Naive thymus-derived CD8-positive, alpha-beta T cell (primary cell): ENCODE results near the gene SLC16A4. TPM values are rescaled to one million over a fixed set of nuclear protein-coding genes. Genes with fewer than 3 reads are reported as not detected.
"Not testable (repeated sequence)": the region's sequence is repeated elsewhere in the genome, so short reads cannot be mapped to it uniquely, and the experiment has no call there.

Experiments used
- ATAC-seq, 2 donors: fragments of 150-1000 bp; cut with Tn5 transposase in 1 of 2; sonication (Bioruptor Pico), chemical (Tn5 transposase) in 1 of 2; 1 replicate in 1 of 2; 2 replicates in 1 of 2; pipeline ENCODE4 v1.10.0; 2021; ENCODE audit warnings: mild to moderate bottlenecking in 2 of 2, moderate library complexity in 2 of 2
- POLR2A ChIA-PET: fragments of 350-600 bp; sonication (Branson Sonifier 250); formaldehyde crosslinking; loops from one replicate; lab custom pipeline; 2021; ENCODE audit warnings: antibody characterized with exemption; lab: Charles Lee
- DNase-seq, 10 donors: peaks; one replicate each; pipeline versions ENCODE4 v3.0.0 to v3.0.0-alpha.2; 2020 to 2022
- H3K27ac Mint-ChIP-seq, 10 donors: one replicate each; pipeline ENCODE4 v1.8.0; 2020 to 2022; ENCODE audit warnings: mild to moderate bottlenecking in 10 of 10, mixed read lengths in 10 of 10, moderate library complexity in 4 of 10, inconsistent platforms in 1 of 10
- H3K27me3 Mint-ChIP-seq, 5 donors: one replicate each; pipeline ENCODE4 v1.8.0; 2021 to 2022; ENCODE audit warnings: mixed read lengths in 5 of 5
- H3K36me3 Mint-ChIP-seq, 3 donors: one replicate each; pipeline ENCODE4 v1.8.0; 2020 to 2022; ENCODE audit warnings: mixed read lengths in 3 of 3, mild to moderate bottlenecking in 2 of 3, inconsistent platforms in 1 of 3
- H3K4me1 Mint-ChIP-seq, 4 donors: one replicate each; pipeline ENCODE4 v1.8.0; 2021 to 2022; ENCODE audit warnings: mixed read lengths in 4 of 4
- H3K4me3 Mint-ChIP-seq, 10 donors: one replicate each; pipeline ENCODE4 v1.8.0; 2020 to 2022; ENCODE audit warnings: mild to moderate bottlenecking in 10 of 10, mixed read lengths in 10 of 10, moderate library complexity in 6 of 10, inconsistent platforms in 1 of 10
- H3K9me3 Mint-ChIP-seq, 9 donors: one replicate each; pipeline ENCODE4 v1.8.0; 2020 to 2022; ENCODE audit warnings: mixed read lengths in 9 of 9, mild to moderate bottlenecking in 3 of 9, inconsistent platforms in 1 of 9, moderate library complexity in 1 of 9
- polyA plus RNA-seq, 3 donors: library from polyadenylated mRNA; unstranded; fragments of 300-500 nt; fragmentation: Illumina TruSeq; gene quantifications; one replicate each; pipeline ENCODE4 v1.2.3, GENCODE V29; 2021
- total RNA-seq, 8 experiments: library from RNA in 2 of 8; stranded (reverse) in 2 of 8; gene quantifications; one replicate each; pipeline ENCODE4 v1.2.3 and lab custom pipeline; 2021 to 2026

The SLC16A4 gene
- total and polyA plus RNA-seq, 5 experiments from 2014 or later = 0.15 to 0.88 (median 0.59) TPM

DNA sequence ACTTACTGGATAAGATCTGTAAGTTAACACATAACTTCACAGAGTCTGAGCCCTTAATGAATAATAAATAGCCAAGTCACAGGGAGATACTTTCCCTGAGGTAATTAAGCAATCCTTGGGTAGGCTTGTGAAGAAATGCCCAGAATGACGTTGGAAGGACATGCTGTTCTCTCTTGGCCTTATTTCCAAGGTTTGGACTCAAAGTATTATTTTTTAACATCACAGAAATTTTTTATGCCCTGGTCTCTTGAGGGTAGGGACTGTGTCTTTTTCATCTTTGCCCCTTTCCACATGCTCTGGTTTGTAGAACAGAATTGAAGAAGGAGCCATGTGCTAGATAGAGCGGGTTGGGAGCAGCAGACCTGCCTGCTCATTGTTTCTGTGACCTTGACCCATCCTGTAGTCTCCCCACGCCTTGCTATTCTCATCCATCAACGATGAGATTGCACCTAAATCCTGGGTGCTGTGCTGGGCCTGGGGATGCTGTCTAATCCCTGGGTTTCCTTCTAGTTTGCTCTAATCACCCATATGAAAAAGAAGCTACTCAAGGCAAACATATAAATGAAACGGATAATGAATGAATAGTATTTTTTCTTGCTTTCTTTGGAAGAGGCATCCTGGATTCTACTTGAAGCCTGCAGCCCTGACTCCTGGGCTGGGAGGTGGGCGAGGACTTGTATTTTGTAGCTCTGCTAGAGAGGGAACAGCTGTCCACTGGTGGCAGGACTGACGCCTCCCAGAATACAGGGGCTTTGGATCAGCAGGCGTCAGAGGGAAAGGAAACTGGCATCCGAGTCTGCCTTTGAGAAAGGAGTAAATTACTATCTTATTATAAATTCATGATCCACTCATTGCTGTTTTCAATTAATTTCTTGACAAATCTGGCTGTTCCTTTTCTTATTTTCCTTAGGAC lies 34.1 kb upstream of the SLC16A4 start:
- H3K36me3 Mint-ChIP-seq = no peaks in the 10 kb centered on the region
- H3K27ac Mint-ChIP-seq = no peak overlapping the region
- POLR2A ChIA-PET = no interaction called here

DNA sequence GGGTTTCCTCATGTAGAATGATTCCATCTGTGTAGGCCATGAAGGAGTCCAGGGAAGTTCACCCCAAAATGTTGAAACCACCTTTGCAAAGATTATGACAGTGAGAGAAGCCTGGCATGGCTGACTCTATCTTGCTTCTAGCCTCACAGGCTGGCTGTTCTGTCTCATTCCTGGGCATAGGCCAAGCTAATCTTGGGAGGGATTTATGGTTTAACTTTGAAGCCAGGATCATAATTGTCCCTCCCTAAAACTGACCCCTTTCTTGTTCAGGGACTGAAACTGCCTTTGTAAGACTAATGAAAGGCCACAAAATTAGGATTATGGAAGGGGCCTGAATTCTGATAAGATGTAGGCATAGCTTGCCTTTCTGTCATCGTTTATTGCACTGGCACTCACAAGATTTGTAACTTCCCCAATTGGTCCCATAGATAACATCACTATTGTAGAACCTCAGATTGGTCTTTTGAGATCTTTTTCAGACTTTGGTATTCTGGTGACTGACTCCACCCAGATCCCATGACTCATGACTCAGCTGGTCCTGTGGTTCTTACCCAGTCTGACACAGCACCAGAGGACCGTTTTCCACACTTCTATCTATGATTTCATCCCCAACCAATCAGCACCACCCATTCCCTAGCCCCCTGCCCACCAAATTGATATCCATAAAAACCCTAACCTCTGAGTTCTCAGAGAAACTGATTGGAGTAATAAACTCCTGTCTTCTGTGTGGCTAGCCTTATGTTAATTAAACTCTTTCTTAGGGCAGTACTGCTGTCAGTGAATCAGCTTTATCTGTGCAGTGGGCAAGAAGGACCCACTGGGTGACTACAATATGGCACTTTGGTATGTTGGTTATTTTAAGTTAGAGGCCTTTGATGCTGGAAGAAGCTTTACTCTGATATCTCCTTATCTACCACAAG lies 30.3 kb upstream of the SLC16A4 start:
- H3K27ac Mint-ChIP-seq = peak overlapping the region in 1 of 10 donors; percentile 12
- POLR2A ChIA-PET = no interaction called here
- H3K36me3 Mint-ChIP-seq = no peaks in the 10 kb centered on the region
- H3K4me3 Mint-ChIP-seq = no peak overlapping the region
- no peaks in the 10 kb centered on the region for H3K9me3 Mint-ChIP-seq
- no peak for ATAC-seq
- no peak for DNase-seq
- H3K4me1 Mint-ChIP-seq = no peaks in the 10 kb centered on the region
- peaks cover 0 to 5% (median 3%) of the 10 kb centered on the region in 5 donors for H3K27me3 Mint-ChIP-seq

More for the DNA sequence above, 34.1 kb upstream of the SLC16A4 start:
- H3K4me3 Mint-ChIP-seq = no peak overlapping the region
- H3K27me3 Mint-ChIP-seq = peaks cover 2 to 5% (median 4%) of the 10 kb centered on the region in 5 donors
- no peak for ATAC-seq
- H3K9me3 Mint-ChIP-seq = no peaks in the 10 kb centered on the region
- DNase-seq = no peak
- H3K4me1 Mint-ChIP-seq = no peaks in the 10 kb centered on the region

DNA sequence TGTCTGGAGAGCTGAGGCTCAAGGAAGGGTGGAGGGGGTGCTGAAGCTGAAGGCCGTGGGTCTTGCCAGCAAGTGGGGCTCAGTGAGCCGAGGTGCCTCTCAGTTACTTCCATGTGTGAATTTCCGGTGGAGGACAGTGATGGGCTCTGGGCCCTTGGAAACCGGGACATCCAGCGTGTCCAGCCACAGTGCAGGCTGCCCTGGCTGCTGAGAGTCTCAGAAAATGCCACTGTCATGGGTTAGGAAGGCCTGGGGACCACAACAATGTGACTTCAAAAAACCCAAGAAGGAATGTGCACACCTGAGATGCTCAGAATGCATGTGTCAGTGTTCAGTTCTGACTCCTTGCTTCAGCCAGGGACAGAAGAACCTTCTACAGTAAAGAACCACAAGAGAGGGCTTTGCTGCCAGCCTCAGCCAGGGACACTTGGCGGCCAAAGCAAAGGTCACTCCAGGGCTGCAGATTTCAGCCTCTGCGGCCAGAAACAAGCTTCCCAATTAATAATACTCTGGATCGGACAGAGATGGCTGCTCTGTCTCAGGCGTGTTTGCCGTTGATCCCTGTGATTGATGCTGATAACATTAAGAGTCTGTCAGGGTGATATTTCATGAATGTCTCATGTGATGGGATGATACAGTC lies 29.3 kb upstream of the SLC16A4 start:
- POLR2A ChIA-PET = no interaction called here
- Mint-ChIP-seq H3K27ac (no peak overlapping the region), H3K9me3 (no peaks in the 10 kb centered on the region), H3K36me3 (no peaks in the 10 kb centered on the region), H3K4me1 (no peaks in the 10 kb centered on the region), H3K4me3 (no peak overlapping the region), H3K27me3 (peaks cover 0 to 5% (median 3%) of the 10 kb centered on the region in 5 donors)
- DNase-seq = no peak
- ATAC-seq = no peak

DNA sequence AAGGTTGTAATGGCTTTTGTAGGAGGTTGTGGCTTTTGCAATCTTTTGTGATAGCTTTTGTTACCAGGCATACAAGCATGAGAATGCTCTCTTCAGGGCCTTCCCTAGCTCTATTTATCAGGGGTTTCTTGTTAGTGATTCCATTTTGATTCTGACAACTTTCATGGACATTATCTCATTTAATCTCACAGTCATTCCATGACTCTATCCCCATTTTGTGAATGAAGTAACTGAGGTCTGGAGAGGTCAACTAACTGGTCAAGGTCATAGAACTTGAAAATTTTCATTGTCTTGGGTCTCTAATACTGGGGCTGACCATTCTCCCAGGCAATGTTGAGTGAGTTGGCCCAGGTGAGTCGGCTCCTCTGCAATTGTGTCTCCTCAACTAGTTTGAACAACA lies 27.9 kb upstream of the SLC16A4 start:
- Mint-ChIP-seq H3K9me3 (no peaks in the 10 kb centered on the region), H3K4me3 (no peak overlapping the region), H3K27ac (no peak overlapping the region), H3K36me3 (no peaks in the 10 kb centered on the region), H3K27me3 (peaks cover 0 to 3% (median under 1%) of the 10 kb centered on the region in 5 donors), H3K4me1 (no peaks in the 10 kb centered on the region)
- ATAC-seq (no peak), DNase-seq (no peak)
- POLR2A ChIA-PET = interaction anchor here (1.5 kb wide), 1 partner anchor 9 kb away, joined by 4 read pairs; no protein-coding TSS in a partner anchor

DNA sequence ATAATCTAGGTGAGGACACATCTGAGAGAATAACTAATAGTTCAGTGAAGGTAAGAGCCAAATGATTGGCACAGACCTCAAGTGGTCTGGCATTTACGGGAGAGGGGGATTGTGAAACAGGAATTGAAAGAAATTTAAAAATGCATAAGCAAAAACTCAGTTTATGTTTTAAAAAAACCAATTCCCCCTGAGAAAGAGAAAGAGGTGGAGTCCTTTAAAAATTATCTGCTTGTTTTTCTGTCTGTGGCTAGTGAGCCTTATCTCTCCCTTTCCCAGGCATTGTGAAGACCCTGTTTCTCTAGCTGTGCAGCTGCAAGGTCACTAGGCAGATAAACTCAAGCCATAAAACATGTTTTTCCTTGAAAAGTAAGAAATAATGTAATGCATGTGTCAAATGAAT lies 22.2 kb upstream of the SLC16A4 start:
- Mint-ChIP-seq H3K27ac (peak overlapping the region in 1 of 10 donors; percentile 19), H3K4me1 (peaks cover 2 to 17% (median 9%) of the 10 kb centered on the region in 4 donors)
- H3K36me3 Mint-ChIP-seq, ATAC-seq, DNase-seq, H3K27me3 Mint-ChIP-seq, H3K4me3 Mint-ChIP-seq, POLR2A ChIA-PET, H3K9me3 Mint-ChIP-seq: not testable (repeated sequence)

DNA sequence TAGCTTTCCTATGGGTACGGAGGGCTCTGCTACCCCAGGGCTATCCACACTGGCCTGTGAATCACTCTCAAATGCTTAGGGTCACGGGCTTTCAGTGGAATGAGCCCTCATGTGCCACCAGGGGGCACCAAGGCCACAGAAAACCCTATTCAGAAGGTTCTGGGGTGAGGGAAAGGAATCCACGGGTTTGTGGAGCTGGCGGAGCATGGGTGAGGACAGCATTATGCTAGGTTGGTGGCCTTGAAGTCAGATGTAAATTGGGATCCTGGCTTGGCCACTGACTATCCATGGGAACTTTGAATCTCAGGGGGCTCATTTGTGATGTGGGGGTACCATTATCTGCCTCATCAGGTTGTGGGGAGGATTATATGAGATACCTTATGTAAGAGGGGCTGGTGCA lies 21.8 kb upstream of the SLC16A4 start:
- peak; percentile 28 to 70 (median 42) for DNase-seq
- Mint-ChIP-seq H3K9me3 (no peaks in the 10 kb centered on the region), H3K27me3 (no peaks in the 10 kb centered on the region), H3K27ac (peak overlapping the region in 4 of 10 donors; percentile 1 to 61 (median 26)), H3K36me3 (peaks cover 0 to 2% (median 0%) of the 10 kb centered on the region in 3 donors), H3K4me1 (peaks cover 7 to 21% (median 13%) of the 10 kb centered on the region in 4 donors), H3K4me3 (peak overlapping the region in 2 of 10 donors; percentile 1 to 43)
- POLR2A ChIA-PET = interaction anchor here (2.3 kb wide), 1 partner anchor 75 kb away, joined by 7 read pairs; no protein-coding TSS in a partner anchor
- peak; percentile 52 to 56 for ATAC-seq

DNA sequence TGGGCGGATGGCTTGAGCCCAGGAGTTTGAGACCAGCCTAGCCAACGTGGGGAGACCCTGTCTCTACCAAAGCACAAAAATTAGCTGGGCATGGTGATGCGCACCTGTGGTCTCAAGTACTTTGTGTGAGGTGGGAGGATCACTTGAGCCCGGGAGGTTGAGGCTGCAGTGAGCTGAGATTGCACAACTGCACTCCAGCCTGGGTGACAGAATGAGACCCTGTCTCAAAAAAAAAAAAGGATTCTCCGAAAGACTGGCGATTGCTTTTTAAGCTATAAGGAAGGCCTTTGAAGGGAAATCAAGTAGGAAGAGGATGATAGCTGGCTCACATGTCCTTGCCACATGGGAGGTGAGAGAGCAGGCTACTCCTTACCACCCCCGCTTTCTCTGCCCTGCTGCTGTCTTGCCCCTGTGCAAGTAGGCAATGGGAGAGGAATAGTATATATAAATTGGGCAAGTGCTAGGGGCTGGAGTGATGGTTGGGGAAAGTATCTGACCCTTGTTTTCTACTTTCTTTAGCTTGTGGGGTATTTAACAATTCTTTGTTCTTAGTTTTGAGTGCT lies 20.4 kb upstream of the SLC16A4 start:
- DNase-seq (no peak), ATAC-seq (no peak)
- Mint-ChIP-seq H3K27me3 (no peaks in the 10 kb centered on the region), H3K4me3 (no peak overlapping the region), H3K36me3 (peaks cover 0 to 5% (median 0%) of the 10 kb centered on the region in 3 donors), H3K27ac (peak overlapping the region in 2 of 10 donors; percentile 47 to 56), H3K4me1 (peaks cover 9 to 31% (median 21%) of the 10 kb centered on the region in 4 donors), H3K9me3 (no peaks in the 10 kb centered on the region)
- POLR2A ChIA-PET = interaction anchor here (0.7 to 2.3 kb wide), 2 partner anchors 73 to 202 kb away, joined by 3 to 7 read pairs; no protein-coding TSS in a partner anchor

DNA sequence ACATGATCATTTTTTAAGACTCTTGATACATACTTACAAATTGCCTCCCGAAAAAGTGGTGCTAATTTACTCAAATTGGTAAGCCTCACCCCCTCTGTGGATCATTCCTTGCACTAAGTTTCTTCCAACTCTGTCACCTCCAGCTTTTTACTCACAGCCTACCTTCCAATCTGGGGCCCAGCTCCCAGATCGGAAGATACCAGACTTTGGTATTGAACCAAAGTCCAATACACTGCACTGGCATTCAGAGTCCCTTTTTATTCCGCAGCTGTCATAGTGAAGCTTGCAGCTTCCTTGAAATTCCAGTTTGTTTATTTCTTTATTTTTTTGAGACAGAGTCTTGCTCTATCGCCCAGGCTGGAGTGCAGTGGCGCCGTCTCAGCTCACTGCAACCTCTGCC lies 18.5 kb upstream of the SLC16A4 start:
- peaks cover 12 to 35% (median 25%) of the 10 kb centered on the region in 4 donors for H3K4me1 Mint-ChIP-seq
- H3K27me3 Mint-ChIP-seq = no peaks in the 10 kb centered on the region
- DNase-seq (no peak), ATAC-seq (no peak)
- peaks cover 2 to 6% (median 5%) of the 10 kb centered on the region in 3 donors for H3K36me3 Mint-ChIP-seq
- no peaks in the 10 kb centered on the region for H3K9me3 Mint-ChIP-seq
- POLR2A ChIA-PET = interaction anchor here (0.6 to 3.4 kb wide), 6 partner anchors 9 to 263 kb away, joined by 3 to 46 read pairs (median 4); partner anchors contain the start of genes KCNC4 and RBM15
- H3K4me3 Mint-ChIP-seq = peak overlapping the region in 8 of 10 donors; percentile 47 to 100 (median 82)
- H3K27ac Mint-ChIP-seq = peak overlapping the region in 4 of 10 donors; percentile 9 to 99 (median 44)

DNA sequence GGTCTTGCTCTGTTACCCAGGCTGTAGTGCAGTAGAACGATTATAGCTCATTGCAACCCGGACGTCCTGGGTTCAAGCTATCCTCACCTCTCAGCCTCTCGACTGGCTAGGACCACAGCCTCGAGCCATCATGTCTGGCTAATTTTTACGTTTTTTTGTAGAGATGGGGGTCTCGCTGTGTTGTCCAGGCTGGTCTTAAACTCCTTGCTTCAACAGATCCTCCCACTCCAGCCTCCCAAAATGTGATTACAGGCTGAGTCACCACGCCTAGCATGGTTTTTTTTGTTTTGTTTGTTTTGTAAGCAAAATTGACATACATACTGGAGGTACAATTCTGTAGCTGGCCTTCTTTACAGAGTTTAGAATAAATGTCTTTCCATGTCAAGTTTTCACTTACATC lies 17.7 kb upstream of the SLC16A4 start:
- Mint-ChIP-seq H3K9me3 (no peaks in the 10 kb centered on the region), H3K27ac (peak overlapping the region; percentile 48 to 100 (median 100)), H3K4me3 (peak overlapping the region; percentile 49 to 100 (median 98)), H3K27me3 (no peaks in the 10 kb centered on the region), H3K4me1 (peaks cover 12 to 36% (median 26%) of the 10 kb centered on the region in 4 donors), H3K36me3 (peaks cover 3 to 14% (median 5%) of the 10 kb centered on the region in 3 donors)
- ATAC-seq = no peak
- DNase-seq = no peak
- POLR2A ChIA-PET = interaction anchor here (0.6 to 3.4 kb wide), 7 partner anchors 9 to 1320 kb away, joined by 3 to 46 read pairs (median 4); partner anchors contain the start of genes KCNC4 and RBM15

DNA sequence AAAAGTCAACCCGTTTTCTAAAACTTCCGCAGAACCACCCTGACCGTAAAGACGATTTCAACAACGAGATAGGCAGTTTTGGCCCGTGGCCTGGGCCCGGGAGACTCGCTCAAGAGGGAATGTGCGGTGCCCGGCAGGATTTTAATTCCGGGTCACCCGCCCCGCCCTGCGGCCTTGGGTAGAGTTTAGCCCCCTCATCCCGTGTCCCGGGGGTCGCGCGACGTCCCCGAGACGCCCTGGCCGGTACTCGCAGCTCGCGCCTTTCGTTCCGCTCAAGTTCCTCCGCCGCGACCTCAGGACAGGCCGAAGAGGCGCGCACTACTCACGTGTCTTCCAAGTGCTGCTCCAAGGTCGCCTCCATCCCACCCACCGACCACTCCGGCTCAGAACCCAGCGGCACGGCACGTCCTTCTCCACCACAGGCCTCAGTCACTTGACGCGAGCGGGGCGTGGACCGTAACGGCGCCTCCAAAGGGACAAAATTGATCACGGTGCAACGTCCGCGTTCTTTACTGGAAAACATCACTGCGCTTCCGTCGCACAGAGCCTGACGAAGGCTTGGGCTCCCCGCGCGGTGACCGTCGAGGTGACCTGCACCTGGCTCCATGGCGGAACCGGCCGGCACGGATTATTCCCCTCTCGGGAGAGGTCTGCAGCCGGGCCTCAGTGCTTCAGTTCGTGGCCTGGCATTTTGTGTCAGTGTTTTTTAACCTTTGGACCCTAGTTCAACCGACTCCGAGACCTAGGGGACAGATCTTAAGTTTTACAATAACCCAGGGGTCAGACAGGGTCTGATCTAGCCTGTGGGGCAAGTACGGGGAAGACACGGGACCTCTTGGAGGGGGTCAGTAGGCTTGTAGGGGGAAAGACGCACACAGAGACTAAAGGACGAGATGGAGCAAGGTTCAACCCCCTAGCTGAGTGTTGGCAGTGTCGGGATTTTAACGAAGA lies 16.7 kb upstream of the SLC16A4 start, which contains the start of gene LAMTOR5:
Gene LAMTOR5, minus strand, starts transcription at position 435 of the 951 bp plus-strand sequence. Its CDS starts 74 bp downstream, at position 361.
- DNase-seq (peak; percentile 78 to 96 (median 88)), ATAC-seq (peak; percentile 93 to 95)
- POLR2A ChIA-PET = interaction anchor here (0.6 to 3.4 kb wide), 5 partner anchors 15 to 200 kb away, joined by 3 to 46 read pairs (median 4); partner anchors contain the start of genes KCNC4 and RBM15
- Mint-ChIP-seq H3K27me3 (no peaks in the 10 kb centered on the region), H3K36me3 (peaks cover 3 to 20% (median 5%) of the 10 kb centered on the region in 3 donors), H3K27ac (peak within 1 kb of the TSS; percentile 98 to 100 (median 100)), H3K4me1 (peaks cover 10 to 33% (median 24%) of the 10 kb centered on the region in 4 donors), H3K9me3 (no peaks in the 10 kb centered on the region), H3K4me3 (peak within 1 kb of the TSS; percentile 95 to 100 (median 99))
